ENCODE results near the gene FMN1.

FMN1 gene

GRCh38 chr15:32722136-32722535 is 472.4 kb downstream of the FMN1 start:
- CTCF ChIA-PET: interaction anchor here (0.7 kb wide), 1 partner anchor 12 kb away, joined by 7 read pairs; no protein-coding TSS in a partner anchor

GRCh38 chr15:32721596-32721995 is 472.9 kb downstream of the FMN1 start:
- ChIA-PET POLR2A (ENCODE audit: low non-redundant PET) (no interaction called here), CTCF (interaction anchor here (0.7 kb wide), 1 partner anchor 12 kb away, joined by 7 read pairs; no protein-coding TSS in a partner anchor)
- no peak overlapping the region for H3K27ac ChIP-seq
- DNase-seq (ENCODE audit: low spot score): no peak
- TF ChIP-seq CTCF (conservative IDR thresholded peaks at IDR 0.05; ENCODE audit: low read depth): no peak

More at GRCh38 chr15:32722136-32722535, 472.4 kb downstream of the FMN1 start:
- POLR2A ChIA-PET (ENCODE audit: low non-redundant PET): no interaction called here
- DNase-seq (ENCODE audit: low spot score): no peak
- H3K27ac ChIP-seq: no peak overlapping the region
- no peak for TF ChIP-seq CTCF (conservative IDR thresholded peaks at IDR 0.05; ENCODE audit: low read depth)

GRCh38 chr15:32718821-32719716 is 475.4 kb downstream of the FMN1 start:
- CTCF ChIA-PET: no interaction called here
- no peak overlapping the region for H3K27ac ChIP-seq
- no peak for DNase-seq (ENCODE audit: low spot score)
- POLR2A ChIA-PET (ENCODE audit: low non-redundant PET): no interaction called here
- TF ChIP-seq CTCF (conservative IDR thresholded peaks at IDR 0.05; ENCODE audit: low read depth): no peak

- CTCF ChIA-PET: no interaction called here
- POLR2A ChIA-PET (ENCODE audit: low non-redundant PET): no interaction called here
- no peak overlapping the region for H3K27ac ChIP-seq
- no peak for DNase-seq (ENCODE audit: low spot score)
- no peak for TF ChIP-seq CTCF (conservative IDR thresholded peaks at IDR 0.05; ENCODE audit: low read depth)
These were observed 476.2 kb downstream of the FMN1 start for GRCh38 chr15:32718227-32718820.

- CTCF ChIA-PET: no interaction called here
These were observed 476.9 kb downstream of the FMN1 start, which contains the start of gene GREM1 for GRCh38 chr15:32717426-32718226. Gene GREM1 (plus strand): TSS chr15:32718004. CDS start chr15:32730691, 12,687 bp downstream.

More at GRCh38 chr15:32717426-32718226, 476.9 kb downstream of the FMN1 start, which contains the start of gene GREM1:
- no peak for TF ChIP-seq CTCF (conservative IDR thresholded peaks at IDR 0.05; ENCODE audit: low read depth)
- POLR2A ChIA-PET (ENCODE audit: low non-redundant PET): no interaction called here
- no peak within 1 kb of the TSS for H3K27ac ChIP-seq
- DNase-seq (ENCODE audit: low spot score): no peak
